Measurements from ENCODE around the gene NDUFA11.

Gene NDUFA11

DNA sequence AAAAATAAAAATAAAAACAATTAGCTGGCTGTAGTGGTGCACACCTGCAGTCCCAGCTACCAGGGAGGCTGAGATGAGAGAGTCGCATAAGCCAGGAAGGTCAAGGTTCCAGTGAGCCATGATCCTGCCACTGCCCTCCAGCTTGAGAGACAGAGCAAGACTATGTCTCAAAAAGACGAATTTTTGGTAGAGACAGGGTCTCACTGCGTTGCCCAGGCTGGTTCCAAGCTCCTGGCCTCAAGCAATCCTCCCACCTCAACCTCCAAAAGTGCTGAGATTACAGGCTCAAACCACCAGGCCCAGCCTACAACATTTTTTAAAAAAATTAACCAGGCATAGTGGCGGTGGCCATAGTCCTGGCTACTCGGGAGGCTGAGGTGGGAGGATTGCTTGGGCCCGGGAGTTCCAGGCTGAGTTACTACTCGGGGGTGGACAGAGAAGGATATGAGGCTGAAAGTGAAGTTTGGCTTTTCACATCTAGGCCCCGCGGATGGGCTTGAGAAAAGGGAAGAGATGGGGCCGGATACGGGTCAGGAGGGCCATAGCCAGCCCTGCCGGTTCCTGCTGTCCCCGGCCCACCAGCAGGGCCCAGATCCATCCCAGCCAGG, 10.2 kb downstream of the NDUFA11 start:
- ATAC-seq (ENCODE audit: insufficient read depth, low read depth) (no peak), DNase-seq (no peak)
- Histone ChIP-seq H3K9ac (ENCODE audit: low read depth, low read length) (no peak overlapping the region), H4K20me1 (ENCODE audit: insufficient read depth, low read length) (peaks cover 42% of the 10 kb centered on the region), H3K27me3 (ENCODE audit: insufficient read depth, low read length, poor library complexity) (no peaks in the 10 kb centered on the region), H3K9me3 (ENCODE audit: insufficient read depth, low read length, severe bottlenecking) (no peaks in the 10 kb centered on the region), H3K36me3 (ENCODE audit: insufficient read depth, low read length) (peaks cover 29% of the 10 kb centered on the region), H3K79me2 (ENCODE audit: insufficient read depth, low read length) (peaks cover 14% of the 10 kb centered on the region), H3K27ac (ENCODE audit: low read length) (no peak overlapping the region), H2AFZ (ENCODE audit: low read depth, low read length) (no peak overlapping the region), H3K4me1 (ENCODE audit: insufficient read depth, low read length) (no peaks in the 10 kb centered on the region), H3K4me2 (ENCODE audit: insufficient read depth, low read length) (no peak overlapping the region), H3K4me3 (ENCODE audit: low read depth in 1 of 2, low read length in 2 of 2) (no peak overlapping the region)
- TF ChIP-seq CTCF (IDR thresholded peaks at IDR 0.05; ENCODE audit: borderline replicate concordance, extremely low read depth, low read length, poor library complexity, severe bottlenecking) (no peak), EZH2 (IDR thresholded peaks at IDR 0.05; ENCODE audit: borderline replicate concordance, low read depth, low read length, severe bottlenecking) (no peak)

DNA sequence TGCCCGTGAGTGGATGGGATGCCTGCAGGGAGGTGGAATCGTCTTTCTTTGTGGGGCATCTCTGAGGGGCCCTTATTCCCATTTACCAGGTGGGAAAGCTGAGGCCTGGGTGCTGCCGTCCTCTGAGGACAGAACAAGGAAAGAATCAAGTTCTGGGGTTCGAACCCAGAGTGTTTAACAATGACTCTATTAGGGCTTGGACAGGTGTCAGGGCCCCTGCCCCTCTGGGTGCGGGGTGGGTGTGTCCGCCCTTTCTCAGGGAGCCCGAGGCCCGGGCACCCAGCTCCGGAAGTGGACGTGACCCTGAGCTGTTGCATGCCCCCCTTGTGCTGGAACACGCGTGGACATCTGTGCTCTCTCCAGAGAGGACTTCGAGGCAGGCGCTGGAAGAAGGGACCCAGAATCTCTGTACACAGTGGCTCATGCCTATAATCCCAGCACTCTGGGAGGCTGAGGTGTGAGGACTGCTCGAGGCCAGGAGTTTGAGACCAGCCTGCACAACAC, 10.8 kb downstream of the NDUFA11 start:
- H3K27me3 ChIP-seq (ENCODE audit: insufficient read depth, low read length, poor library complexity) = no peaks in the 10 kb centered on the region
- no peak overlapping the region for H3K9ac ChIP-seq (ENCODE audit: low read depth, low read length)
- TF ChIP-seq CTCF (IDR thresholded peaks at IDR 0.05; ENCODE audit: borderline replicate concordance, extremely low read depth, low read length, poor library complexity, severe bottlenecking) (no peak), EZH2 (IDR thresholded peaks at IDR 0.05; ENCODE audit: borderline replicate concordance, low read depth, low read length, severe bottlenecking) (no peak)

GRCh38 chr19:5891938-5892771, 11.4 kb downstream of the NDUFA11 start:
- ATAC-seq (ENCODE audit: insufficient read depth, low read depth) = 0 out of 3 replicates have a peak, but pooled peaks have one; percentile 10
- Histone ChIP-seq H3K9me3 (ENCODE audit: insufficient read depth, low read length, severe bottlenecking) (no peaks in the 10 kb centered on the region), H3K4me2 (ENCODE audit: insufficient read depth, low read length) (no peak overlapping the region), H3K27me3 (ENCODE audit: insufficient read depth, low read length, poor library complexity) (no peaks in the 10 kb centered on the region), H3K4me3 (ENCODE audit: low read depth in 1 of 2, low read length in 2 of 2) (no peak overlapping the region), H3K4me1 (ENCODE audit: insufficient read depth, low read length) (no peaks in the 10 kb centered on the region), H4K20me1 (ENCODE audit: insufficient read depth, low read length) (peaks cover 29% of the 10 kb centered on the region), H3K79me2 (ENCODE audit: insufficient read depth, low read length) (peaks cover 2% of the 10 kb centered on the region), H3K27ac (ENCODE audit: low read length) (no peak overlapping the region), H3K36me3 (ENCODE audit: insufficient read depth, low read length) (peaks cover 24% of the 10 kb centered on the region), H2AFZ (ENCODE audit: low read depth, low read length) (no peak overlapping the region), H3K9ac (ENCODE audit: low read depth, low read length) (no peak overlapping the region)
- no peak for DNase-seq
- TF ChIP-seq CTCF (IDR thresholded peaks at IDR 0.05; ENCODE audit: borderline replicate concordance, extremely low read depth, low read length, poor library complexity, severe bottlenecking) (no peak), EZH2 (IDR thresholded peaks at IDR 0.05; ENCODE audit: borderline replicate concordance, low read depth, low read length, severe bottlenecking) (no peak)

More for the DNA sequence above, 10.8 kb downstream of the NDUFA11 start:
- peaks cover 36% of the 10 kb centered on the region for H4K20me1 ChIP-seq (ENCODE audit: insufficient read depth, low read length)
- DNase-seq (no peak), ATAC-seq (ENCODE audit: insufficient read depth, low read depth) (no peak)
- no peak overlapping the region for H3K4me3 ChIP-seq (ENCODE audit: low read depth in 1 of 2, low read length in 2 of 2)
- no peak overlapping the region for H2AFZ ChIP-seq (ENCODE audit: low read depth, low read length)
- no peaks in the 10 kb centered on the region for H3K9me3 ChIP-seq (ENCODE audit: insufficient read depth, low read length, severe bottlenecking)
- H3K4me2 ChIP-seq (ENCODE audit: insufficient read depth, low read length) = no peak overlapping the region
- H3K79me2 ChIP-seq (ENCODE audit: insufficient read depth, low read length) = peaks cover 8% of the 10 kb centered on the region
- no peaks in the 10 kb centered on the region for H3K4me1 ChIP-seq (ENCODE audit: insufficient read depth, low read length)
- peaks cover 29% of the 10 kb centered on the region for H3K36me3 ChIP-seq (ENCODE audit: insufficient read depth, low read length)
- H3K27ac ChIP-seq (ENCODE audit: low read length) = no peak overlapping the region

All from DND-41 (cell line).